Measurements from ENCODE around the gene OVOL3. TPM values are rescaled to one million over a fixed set of nuclear protein-coding genes. Genes with fewer than 3 reads are reported as not detected.

The OVOL3 gene
- total RNA-seq, 4 donors from 2014 or later = not detected

DNA sequence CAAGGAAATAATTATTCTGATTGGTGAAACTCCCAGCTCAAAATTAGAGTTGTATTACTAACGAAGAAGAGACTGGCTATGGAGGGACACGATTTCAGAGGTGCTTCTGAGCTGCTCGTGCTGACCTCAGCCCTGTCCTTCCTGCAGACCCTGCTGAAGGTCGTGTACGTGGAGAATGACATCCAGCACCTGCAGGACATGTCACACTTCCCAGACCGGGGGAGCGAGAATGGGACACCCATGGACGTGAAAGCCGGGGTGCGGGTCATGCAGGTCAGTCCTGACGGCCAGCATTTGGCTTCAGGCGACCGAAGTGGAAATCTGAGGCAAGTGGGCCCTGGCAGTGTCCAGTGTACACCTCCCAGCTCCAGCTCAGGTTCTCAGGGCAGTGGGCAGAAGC is 28.0 kb upstream of the OVOL3 start:
- Histone ChIP-seq H3K9me3 (no peaks in the 10 kb centered on the region), H3K36me3 (no peaks in the 10 kb centered on the region), H3K27ac (no peak overlapping the region), H3K4me3 (no peak overlapping the region), H3K27me3 (no peaks in the 10 kb centered on the region), H3K4me1 (peaks cover 0 to 10% (median 3%) of the 10 kb centered on the region in 3 donors)
- WGBS, 2 donors = 89 to 93% methylated on average over 10 to 11 of the region's 13 CpGs
- TF ChIP-seq, protein P1, sequence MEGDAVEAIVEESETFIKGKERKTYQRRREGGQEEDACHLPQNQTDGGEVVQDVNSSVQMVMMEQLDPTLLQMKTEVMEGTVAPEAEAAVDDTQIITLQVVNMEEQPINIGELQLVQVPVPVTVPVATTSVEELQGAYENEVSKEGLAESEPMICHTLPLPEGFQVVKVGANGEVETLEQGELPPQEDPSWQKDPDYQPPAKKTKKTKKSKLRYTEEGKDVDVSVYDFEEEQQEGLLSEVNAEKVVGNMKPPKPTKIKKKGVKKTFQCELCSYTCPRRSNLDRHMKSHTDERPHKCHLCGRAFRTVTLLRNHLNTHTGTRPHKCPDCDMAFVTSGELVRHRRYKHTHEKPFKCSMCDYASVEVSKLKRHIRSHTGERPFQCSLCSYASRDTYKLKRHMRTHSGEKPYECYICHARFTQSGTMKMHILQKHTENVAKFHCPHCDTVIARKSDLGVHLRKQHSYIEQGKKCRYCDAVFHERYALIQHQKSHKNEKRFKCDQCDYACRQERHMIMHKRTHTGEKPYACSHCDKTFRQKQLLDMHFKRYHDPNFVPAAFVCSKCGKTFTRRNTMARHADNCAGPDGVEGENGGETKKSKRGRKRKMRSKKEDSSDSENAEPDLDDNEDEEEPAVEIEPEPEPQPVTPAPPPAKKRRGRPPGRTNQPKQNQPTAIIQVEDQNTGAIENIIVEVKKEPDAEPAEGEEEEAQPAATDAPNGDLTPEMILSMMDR (IDR thresholded peaks at IDR 0.05) = no peak
- TF ChIP-seq POLR2A (IDR thresholded peaks at IDR 0.05) = no peak
- intact Hi-C loops (cut with DNase I) = no loop called here
- no peak for DNase-seq

DNA sequence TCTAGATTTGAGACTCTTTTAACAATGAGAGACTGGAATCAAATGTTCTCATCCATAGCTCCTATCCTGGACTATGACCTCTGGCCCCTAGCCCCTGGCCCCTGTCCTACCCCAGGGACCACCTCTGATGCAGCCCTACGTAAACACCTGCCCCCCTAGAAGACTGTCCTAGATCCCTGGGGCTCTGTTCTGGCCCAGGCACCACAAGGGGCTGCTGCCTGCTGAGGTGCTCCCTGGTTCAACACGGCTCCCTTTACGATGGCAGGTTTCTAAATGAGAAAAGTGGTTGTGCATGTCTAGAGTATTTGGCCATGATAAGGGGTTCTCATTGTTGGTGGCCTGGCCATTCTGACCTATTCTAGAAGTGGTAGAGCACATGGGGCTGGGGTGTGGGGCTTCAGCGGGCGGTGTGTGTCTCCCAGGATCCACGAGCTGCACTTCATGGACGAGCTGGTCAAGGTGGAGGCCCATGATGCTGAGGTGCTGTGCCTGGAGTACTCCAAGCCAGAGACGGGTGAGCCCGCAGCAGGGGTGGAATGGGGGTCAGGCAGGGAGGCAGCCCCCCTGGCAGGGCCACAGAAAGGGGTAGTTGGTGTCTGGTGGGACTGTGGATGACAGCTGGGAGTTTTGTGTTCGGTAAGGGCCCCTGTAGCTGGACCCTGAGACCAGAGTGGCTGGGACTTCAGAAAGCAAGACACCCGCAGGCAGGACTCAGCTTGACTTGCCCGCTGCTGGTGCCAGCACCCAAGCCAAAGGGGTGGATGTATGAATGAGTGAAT is 26.5 kb upstream of the OVOL3 start:
- Histone ChIP-seq H3K4me3 (no peak overlapping the region), H3K9me3 (no peaks in the 10 kb centered on the region), H3K4me1 (peaks cover 0 to 10% (median 3%) of the 10 kb centered on the region in 3 donors), H3K36me3 (no peaks in the 10 kb centered on the region), H3K27ac (no peak overlapping the region), H3K27me3 (no peaks in the 10 kb centered on the region)
- intact Hi-C loops (cut with DNase I) = no loop called here
- WGBS, 2 donors = 90 to 100% methylated on average over 3 to 8 of the region's 12 CpGs
- TF ChIP-seq POLR2A (IDR thresholded peaks at IDR 0.05) = no peak
- TF ChIP-seq, protein P1 (IDR thresholded peaks at IDR 0.05) = no peak
- no peak for DNase-seq

DNA sequence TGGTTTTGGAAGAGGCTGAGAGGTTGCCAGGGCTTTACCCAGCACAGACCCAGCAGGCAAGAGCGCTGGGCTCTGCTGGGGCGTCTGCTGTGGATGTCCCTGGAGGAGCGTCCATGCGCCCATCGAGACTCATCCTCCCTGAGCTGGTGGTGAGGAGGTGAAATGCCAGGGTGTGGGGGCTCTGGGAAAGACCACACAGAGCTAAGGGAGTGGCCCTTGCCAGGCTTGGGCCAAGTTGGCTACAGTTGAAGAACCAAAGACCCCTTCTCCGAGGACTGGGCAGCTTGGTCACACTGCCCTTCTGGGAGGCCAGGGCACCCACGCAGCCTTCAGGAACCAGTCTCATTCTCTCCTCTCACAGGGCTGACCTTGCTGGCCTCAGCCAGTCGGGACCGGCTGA is 24.6 kb upstream of the OVOL3 start:
- TF ChIP-seq, protein P1 (IDR thresholded peaks at IDR 0.05) = no peak
- TF ChIP-seq POLR2A (IDR thresholded peaks at IDR 0.05) = no peak
- 93 to 98% methylated on average over 2 to 7 of the region's 9 CpGs for WGBS, 2 donors
- peaks cover 0 to 12% (median 3%) of the 10 kb centered on the region in 3 donors for H3K4me1 ChIP-seq
- no peaks in the 10 kb centered on the region for H3K27me3 ChIP-seq
- no peaks in the 10 kb centered on the region for H3K36me3 ChIP-seq
- intact Hi-C loops (cut with DNase I) = no loop called here
- no peak overlapping the region for H3K27ac ChIP-seq
- H3K9me3 ChIP-seq = no peaks in the 10 kb centered on the region
- H3K4me3 ChIP-seq = no peak overlapping the region
- no peak for DNase-seq

DNA sequence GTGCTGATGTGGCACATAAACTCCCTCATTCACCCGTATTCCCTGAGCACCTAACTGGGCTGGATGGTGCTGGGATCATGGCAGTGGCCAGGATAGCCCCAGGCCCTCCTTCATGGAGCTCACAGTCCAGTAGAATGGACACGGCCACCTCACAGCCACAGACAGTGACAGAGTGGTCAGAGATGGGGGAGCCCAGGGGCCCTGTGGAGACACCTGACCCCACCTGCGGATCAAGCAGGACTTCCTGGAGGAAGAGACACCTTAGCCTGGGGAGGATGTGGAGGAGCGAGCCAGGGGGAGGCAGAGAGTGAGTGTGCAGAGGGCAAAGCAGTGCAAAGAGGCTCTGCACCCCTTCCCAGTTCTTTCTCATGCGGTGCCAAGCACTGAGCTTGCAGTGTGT is 21.1 kb upstream of the OVOL3 start:
- H3K9me3 ChIP-seq = no peaks in the 10 kb centered on the region
- intact Hi-C loops (cut with DNase I) = no loop called here
- WGBS, 2 donors = 92 to 96% methylated on average over 3 to 4 of the region's 5 CpGs

More for the DNA sequence above, 21.1 kb upstream of the OVOL3 start:
- Histone ChIP-seq H3K4me3 (no peak overlapping the region), H3K27me3 (no peaks in the 10 kb centered on the region), H3K36me3 (no peaks in the 10 kb centered on the region), H3K27ac (no peak overlapping the region), H3K4me1 (peaks cover 0 to 12% (median 0%) of the 10 kb centered on the region in 3 donors)
- TF ChIP-seq, protein P1 (IDR thresholded peaks at IDR 0.05) = no peak
- TF ChIP-seq POLR2A (IDR thresholded peaks at IDR 0.05) = no peak
- DNase-seq = no peak

All from esophagus squamous epithelium (tissue), 5 donors.